Right atrium auricular region (tissue), 2 donors: ENCODE measurements around the gene DOLK. TPM values are rescaled to one million over a fixed set of nuclear protein-coding genes. Genes with fewer than 3 reads are reported as not detected.

Source experiments
- DNase-seq: peaks from one replicate; pipeline ENCODE4 v3.0.0-alpha.2; 2019; ENCODE audit warnings: low spot score
- H3K27ac ChIP-seq, 2 donors: fragments of 200-600 bp; sonication (generic); 1 replicate in 1 of 2; 2 replicates in 1 of 2; pipeline ENCODE4 v1.5.1; 2016 to 2019
- H3K27me3 ChIP-seq, 2 donors: fragments of 200-600 bp; sonication (generic); one replicate each; pipeline versions ENCODE4 v1.5.1 to v1.6.0; 2017 to 2019
- H3K36me3 ChIP-seq: fragments of 200-600 bp; sonication (generic); one replicate; pipeline ENCODE4 v1.5.1; 2016
- H3K4me1 ChIP-seq, 2 donors: fragments of 200-600 bp; sonication (generic); one replicate each; pipeline versions ENCODE4 v1.5.1 to v1.6.0; 2017 to 2019
- H3K4me3 ChIP-seq, 2 donors: fragments of 200-600 bp; sonication (generic); 1 replicate in 1 of 2; 2 replicates in 1 of 2; pipeline ENCODE4 v1.5.1; 2017 to 2019; ENCODE audit warnings: mild to moderate bottlenecking in 1 of 2, moderate library complexity in 1 of 2
- H3K9me3 ChIP-seq, 2 donors: fragments of 200-600 bp; sonication (generic); one replicate each; pipeline ENCODE4 v1.5.1; 2019
- CTCF ChIP-seq, 2 donors: fragments of 200-600 bp; sonication (generic); IDR thresholded peaks; one replicate each; pipeline ENCODE4 v1.5.1; 2019; ENCODE audit warnings: antibody characterized with exemption in 2 of 2
- total RNA-seq, 2 donors: library from RNA; depleted of rRNA; stranded (reverse); fragments of >200 nt; gene quantifications; one replicate each; pipeline ENCODE4 v1.1.0, GENCODE V29; 2016

The DOLK gene
- total RNA-seq, 2 donors from 2014 or later, result 13.9 to 14.4 TPM

GRCh38 chr9:128919402-128920089, 27.9 kb downstream of the DOLK start:
- peaks cover 0 to 77% of the 10 kb centered on the region in 2 donors for H3K4me1 ChIP-seq
- H3K4me3 ChIP-seq, result no peak overlapping the region
- no peaks in the 10 kb centered on the region for H3K27me3 ChIP-seq
- H3K9me3 ChIP-seq, result no peaks in the 10 kb centered on the region
- peak overlapping the region; percentile 83 to 89 for H3K27ac ChIP-seq
- DNase-seq, result no peak
- no peak for TF ChIP-seq CTCF (IDR thresholded peaks at IDR 0.05)
- peaks cover 24% of the 10 kb centered on the region for H3K36me3 ChIP-seq

GRCh38 chr9:128918921-128919320, 28.5 kb downstream of the DOLK start:
- Histone ChIP-seq H3K4me1 (peaks cover 0 to 84% of the 10 kb centered on the region in 2 donors), H3K9me3 (no peaks in the 10 kb centered on the region), H3K36me3 (peaks cover 24% of the 10 kb centered on the region), H3K4me3 (no peak overlapping the region), H3K27me3 (no peaks in the 10 kb centered on the region), H3K27ac (peak overlapping the region; percentile 83 to 89)
- DNase-seq, result no peak
- no peak for TF ChIP-seq CTCF (IDR thresholded peaks at IDR 0.05)

- no peaks in the 10 kb centered on the region for H3K27me3 ChIP-seq
- H3K4me3 ChIP-seq, result no peak overlapping the region
- peaks cover 24% of the 10 kb centered on the region for H3K36me3 ChIP-seq
- TF ChIP-seq CTCF (IDR thresholded peaks at IDR 0.05), result no peak
- no peaks in the 10 kb centered on the region for H3K9me3 ChIP-seq
- H3K4me1 ChIP-seq, result peaks cover 0 to 92% of the 10 kb centered on the region in 2 donors
- DNase-seq, result peak; percentile 88
- H3K27ac ChIP-seq, result peak overlapping the region; percentile 83
Measured at GRCh38 chr9:128917151-128917849, 30.1 kb downstream of the DOLK start.

GRCh38 chr9:128916745-128917144, 30.7 kb downstream of the DOLK start:
- H3K27me3 ChIP-seq, result no peaks in the 10 kb centered on the region
- H3K4me1 ChIP-seq, result peaks cover 0 to 94% of the 10 kb centered on the region in 2 donors
- no peak for DNase-seq
- peak overlapping the region in 1 of 2 donors; percentile 13 for H3K4me3 ChIP-seq
- no peak for TF ChIP-seq CTCF (IDR thresholded peaks at IDR 0.05)
- H3K36me3 ChIP-seq, result peaks cover 24% of the 10 kb centered on the region
- peak overlapping the region; percentile 83 for H3K27ac ChIP-seq
- no peaks in the 10 kb centered on the region for H3K9me3 ChIP-seq

- no peak for TF ChIP-seq CTCF (IDR thresholded peaks at IDR 0.05)
- peaks cover 0 to 94% of the 10 kb centered on the region in 2 donors for H3K4me1 ChIP-seq
- H3K4me3 ChIP-seq, result peak overlapping the region in 1 of 2 donors; percentile 13
- H3K27ac ChIP-seq, result peak overlapping the region; percentile 83
- no peaks in the 10 kb centered on the region for H3K9me3 ChIP-seq
- no peaks in the 10 kb centered on the region for H3K27me3 ChIP-seq
- peak; percentile 70 for DNase-seq
- peaks cover 24% of the 10 kb centered on the region for H3K36me3 ChIP-seq
Measured at GRCh38 chr9:128916204-128916603, 31.2 kb downstream of the DOLK start.
